ENCODE results near the gene SARM1.

GRCh38 chr17:28421787-28422305 lies 50.4 kb downstream of the SARM1 start:
- TF ChIP-seq GATA3 (IDR thresholded peaks at IDR 0.05; ENCODE audit: low read depth, low read length): no peak
- TF ChIP-seq GATA2 (IDR thresholded peaks at IDR 0.05; ENCODE audit: low read depth, low read length): no peak
